ENCODE results near the gene TAAR5.
"Not testable (repeated sequence)": the region's sequence is repeated elsewhere in the genome, so short reads cannot be mapped to it uniquely, and the experiment has no call there.

The TAAR5 gene

DNA sequence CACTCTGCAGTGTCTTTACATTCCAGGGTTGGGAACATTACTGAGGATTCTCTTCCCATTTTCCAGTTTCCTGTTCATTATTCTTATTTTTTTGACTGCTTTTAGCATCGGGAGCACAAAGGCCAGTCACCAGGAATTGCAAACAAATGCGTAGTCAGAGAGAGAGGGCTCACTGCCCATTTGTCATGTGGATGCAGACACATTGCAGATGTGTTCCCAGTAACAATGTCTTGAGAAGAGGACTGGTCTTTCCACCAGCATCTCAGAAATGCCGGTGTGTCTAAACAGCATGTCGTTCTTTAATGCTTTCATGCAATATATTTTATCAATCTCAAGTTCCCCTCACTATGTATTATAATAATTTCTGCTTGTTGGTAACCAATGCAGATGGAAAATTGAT lies 20.4 kb downstream of the TAAR5 start:
- H3K79me2 ChIP-seq (ENCODE audit: insufficient read depth, low read depth): no peaks in the 10 kb centered on the region
- no peak overlapping the region for H3K27ac ChIP-seq
- no peak overlapping the region for H3K9ac ChIP-seq
- TF ChIP-seq, protein P1, sequence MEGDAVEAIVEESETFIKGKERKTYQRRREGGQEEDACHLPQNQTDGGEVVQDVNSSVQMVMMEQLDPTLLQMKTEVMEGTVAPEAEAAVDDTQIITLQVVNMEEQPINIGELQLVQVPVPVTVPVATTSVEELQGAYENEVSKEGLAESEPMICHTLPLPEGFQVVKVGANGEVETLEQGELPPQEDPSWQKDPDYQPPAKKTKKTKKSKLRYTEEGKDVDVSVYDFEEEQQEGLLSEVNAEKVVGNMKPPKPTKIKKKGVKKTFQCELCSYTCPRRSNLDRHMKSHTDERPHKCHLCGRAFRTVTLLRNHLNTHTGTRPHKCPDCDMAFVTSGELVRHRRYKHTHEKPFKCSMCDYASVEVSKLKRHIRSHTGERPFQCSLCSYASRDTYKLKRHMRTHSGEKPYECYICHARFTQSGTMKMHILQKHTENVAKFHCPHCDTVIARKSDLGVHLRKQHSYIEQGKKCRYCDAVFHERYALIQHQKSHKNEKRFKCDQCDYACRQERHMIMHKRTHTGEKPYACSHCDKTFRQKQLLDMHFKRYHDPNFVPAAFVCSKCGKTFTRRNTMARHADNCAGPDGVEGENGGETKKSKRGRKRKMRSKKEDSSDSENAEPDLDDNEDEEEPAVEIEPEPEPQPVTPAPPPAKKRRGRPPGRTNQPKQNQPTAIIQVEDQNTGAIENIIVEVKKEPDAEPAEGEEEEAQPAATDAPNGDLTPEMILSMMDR (conservative IDR thresholded peaks at IDR 0.05; ENCODE audit: low read depth, low read length): no peak
- no peak overlapping the region for H3K4me3 ChIP-seq (IDR thresholded peaks at IDR 0.05; ENCODE audit: insufficient read depth, low read depth, low read length)
- no peak overlapping the region for H2AFZ ChIP-seq (ENCODE audit: low read depth)
- H4K20me1 ChIP-seq (ENCODE audit: insufficient read depth): no peaks in the 10 kb centered on the region
- H3K4me2 ChIP-seq: no peak overlapping the region
- no peaks in the 10 kb centered on the region for H3K36me3 ChIP-seq (ENCODE audit: insufficient read depth)
- no peaks in the 10 kb centered on the region for H3K27me3 ChIP-seq (ENCODE audit: insufficient read depth, low read depth)
- peaks cover 4% of the 10 kb centered on the region for H3K4me1 ChIP-seq (ENCODE audit: low read depth, poor library complexity, severe bottlenecking)

DNA sequence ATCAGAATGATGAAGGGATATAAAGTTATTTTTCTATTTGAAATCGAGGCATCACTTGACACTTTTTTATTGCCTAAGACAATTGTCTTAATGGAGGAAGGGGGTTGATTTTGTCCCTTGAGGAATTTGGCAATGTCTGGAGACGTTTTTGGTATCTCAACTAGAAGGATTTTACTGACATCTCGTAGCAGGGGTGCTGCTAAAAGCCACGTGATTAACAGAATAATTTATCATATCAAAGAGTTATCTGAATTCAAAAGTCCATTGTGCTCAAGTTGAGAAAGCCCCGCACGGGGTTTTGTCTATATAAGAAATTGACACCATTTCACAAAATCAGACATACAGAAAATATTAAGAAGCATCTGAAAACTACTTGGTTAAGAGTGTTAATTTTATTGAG lies 20.9 kb downstream of the TAAR5 start:
- H3K4me3 ChIP-seq (IDR thresholded peaks at IDR 0.05; ENCODE audit: insufficient read depth, low read depth, low read length): no peak overlapping the region
- H2AFZ ChIP-seq (ENCODE audit: low read depth): no peak overlapping the region
- H3K4me2 ChIP-seq: no peak overlapping the region
- TF ChIP-seq, protein P1 (conservative IDR thresholded peaks at IDR 0.05; ENCODE audit: low read depth, low read length): no peak
- H3K79me2 ChIP-seq (ENCODE audit: insufficient read depth, low read depth): no peaks in the 10 kb centered on the region
- no peak overlapping the region for H3K9ac ChIP-seq
- peaks cover 4% of the 10 kb centered on the region for H3K4me1 ChIP-seq (ENCODE audit: low read depth, poor library complexity, severe bottlenecking)
- H4K20me1 ChIP-seq (ENCODE audit: insufficient read depth): no peaks in the 10 kb centered on the region
- H3K27ac ChIP-seq: no peak overlapping the region
- H3K27me3 ChIP-seq (ENCODE audit: insufficient read depth, low read depth): no peaks in the 10 kb centered on the region
- H3K36me3 ChIP-seq (ENCODE audit: insufficient read depth): no peaks in the 10 kb centered on the region

DNA sequence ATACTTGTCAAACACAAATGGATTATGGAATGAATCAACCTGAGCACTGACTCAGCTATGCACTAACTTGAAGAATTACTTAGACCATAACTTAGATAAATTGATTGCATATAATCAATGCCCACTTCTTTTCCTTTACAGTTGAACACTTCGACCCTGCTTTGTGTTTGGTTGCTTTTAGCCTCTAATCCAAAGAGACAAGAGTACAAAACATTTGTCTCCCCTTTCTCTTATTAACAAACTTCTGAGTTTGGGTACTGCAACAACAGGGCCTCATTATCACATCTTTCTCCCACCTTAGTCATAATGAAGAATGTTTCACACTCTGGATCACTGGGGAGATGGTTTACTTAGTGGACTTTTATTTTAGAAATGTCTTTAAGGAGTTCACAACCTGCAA lies 22.0 kb downstream of the TAAR5 start:
- Histone ChIP-seq H4K20me1 (ENCODE audit: insufficient read depth) (no peaks in the 10 kb centered on the region), H3K27me3 (ENCODE audit: insufficient read depth, low read depth) (no peaks in the 10 kb centered on the region), H3K4me1 (ENCODE audit: low read depth, poor library complexity, severe bottlenecking) (peaks cover 4% of the 10 kb centered on the region), H2AFZ (ENCODE audit: low read depth) (no peak overlapping the region), H3K79me2 (ENCODE audit: insufficient read depth, low read depth) (no peaks in the 10 kb centered on the region), H3K4me2 (no peak overlapping the region), H3K9ac (no peak overlapping the region), H3K27ac (no peak overlapping the region), H3K36me3 (ENCODE audit: insufficient read depth) (no peaks in the 10 kb centered on the region), H3K4me3 (IDR thresholded peaks at IDR 0.05; ENCODE audit: insufficient read depth, low read depth, low read length) (no peak overlapping the region)
- TF ChIP-seq, protein P1 (conservative IDR thresholded peaks at IDR 0.05; ENCODE audit: low read depth, low read length): no peak

DNA sequence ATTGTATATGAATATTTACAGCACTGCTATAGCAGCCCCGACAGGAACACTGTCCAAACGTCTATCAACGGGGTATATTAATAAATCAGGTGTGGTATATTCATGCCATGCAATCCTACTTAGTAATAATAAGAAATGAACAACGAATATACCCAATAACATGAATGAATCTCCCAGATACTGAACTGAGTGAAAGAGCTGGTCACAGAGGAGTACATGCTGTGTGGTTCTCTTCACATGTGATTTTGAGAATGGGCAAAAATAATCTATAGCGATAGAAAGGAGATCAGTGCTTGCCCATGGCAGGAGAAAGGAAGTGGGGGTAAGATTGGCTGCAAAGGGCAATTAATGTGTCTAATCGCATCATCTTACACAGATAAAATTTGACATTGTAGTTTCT lies 23.1 kb downstream of the TAAR5 start:
- Histone ChIP-seq H3K9ac (no peak overlapping the region), H3K4me2 (no peak overlapping the region), H4K20me1 (ENCODE audit: insufficient read depth) (no peaks in the 10 kb centered on the region), H3K79me2 (ENCODE audit: insufficient read depth, low read depth) (no peaks in the 10 kb centered on the region), H3K36me3 (ENCODE audit: insufficient read depth) (no peaks in the 10 kb centered on the region), H3K27ac (no peak overlapping the region), H3K4me3 (IDR thresholded peaks at IDR 0.05; ENCODE audit: insufficient read depth, low read depth, low read length) (no peak overlapping the region), H2AFZ (ENCODE audit: low read depth) (no peak overlapping the region), H3K27me3 (ENCODE audit: insufficient read depth, low read depth) (no peaks in the 10 kb centered on the region), H3K4me1 (ENCODE audit: low read depth, poor library complexity, severe bottlenecking) (peaks cover 4% of the 10 kb centered on the region)
- TF ChIP-seq, protein P1 (conservative IDR thresholded peaks at IDR 0.05; ENCODE audit: low read depth, low read length): no peak

DNA sequence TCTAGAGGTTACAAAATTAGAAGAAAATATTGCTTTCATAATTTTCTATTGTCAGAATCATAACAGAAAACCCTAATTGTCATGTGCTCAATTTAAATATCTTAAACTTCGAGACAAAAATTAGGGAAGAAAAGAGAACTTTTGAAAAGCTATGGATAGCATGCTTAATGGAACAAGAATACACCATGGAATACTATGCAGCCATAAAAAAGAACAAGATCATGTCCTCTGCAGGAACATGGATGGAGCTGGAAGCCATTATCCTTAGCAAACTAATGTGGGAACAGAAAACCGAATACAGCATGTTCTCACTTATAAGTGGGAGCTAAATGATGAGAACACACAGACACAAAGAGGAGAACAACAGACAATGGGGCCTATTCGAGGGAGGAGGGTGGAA lies 29.5 kb downstream of the TAAR5 start:
- H3K4me3 ChIP-seq (IDR thresholded peaks at IDR 0.05; ENCODE audit: insufficient read depth, low read depth, low read length); H3K79me2 ChIP-seq (ENCODE audit: insufficient read depth, low read depth); H2AFZ ChIP-seq (ENCODE audit: low read depth); H3K4me2 ChIP-seq; H3K27me3 ChIP-seq (ENCODE audit: insufficient read depth, low read depth); H3K4me1 ChIP-seq (ENCODE audit: low read depth, poor library complexity, severe bottlenecking); H3K36me3 ChIP-seq (ENCODE audit: insufficient read depth); H3K9ac ChIP-seq; H4K20me1 ChIP-seq (ENCODE audit: insufficient read depth); H3K27ac ChIP-seq: not testable (repeated sequence)
